ENCODE results near the gene ASIC4. TPM values are rescaled to one million over a fixed set of nuclear protein-coding genes. Genes with fewer than 3 reads are reported as not detected.

The ASIC4 gene
- total and polyA plus RNA-seq, 9 of the 15 experiments (the other 6 are each of a cell fraction or from before 2014, with no cell fraction given) = 0.07 to 19.2 (median 4.8) TPM

- no peak for TF ChIP-seq ZNF518B (CRISPR knock-in tag; IDR thresholded peaks at IDR 0.05)
- TF ChIP-seq RBFOX2 (IDR thresholded peaks at IDR 0.05; ENCODE audit: low read depth, low read length) = peak; percentile 65
- peak in 2 of 3 experiments; percentile 26 to 55 for TF ChIP-seq YY1 (IDR thresholded peaks at IDR 0.05; ENCODE audit: borderline replicate concordance in 1 of 3, control insufficient read depth in 1 of 3, extremely low read depth in 1 of 3, insufficient read depth in 3 of 3, insufficient read length in 1 of 3, insufficient replicate concordance in 2 of 3, low read depth in 1 of 3, low read length in 2 of 3)
- peak; percentile 60; the same call in 1 of the 2 replicates for TF ChIP-seq GABPB1 (CRISPR knock-in tag; IDR thresholded peaks at IDR 0.05)
- no peak for TF ChIP-seq GTF2E2 (tag; IDR thresholded peaks at IDR 0.05)
- no peak for TF ChIP-seq CBX2 (IDR thresholded peaks at IDR 0.05; ENCODE audit: insufficient read depth, low read length, poor library complexity, severe bottlenecking)
- no peak for TF ChIP-seq PRPF4 (IDR thresholded peaks at IDR 0.05; ENCODE audit: insufficient read depth, low read depth, low read length, poor library complexity, severe bottlenecking)
- TF ChIP-seq CHD4 (IDR thresholded peaks at IDR 0.05; ENCODE audit: insufficient read depth, insufficient replicate concordance, low read depth, low read length, poor library complexity, severe bottlenecking) = no peak
- peak; percentile 12; the same call in 1 of the 2 replicates for TF ChIP-seq PBX2 (CRISPR knock-in tag; IDR thresholded peaks at IDR 0.05; ENCODE audit: low read depth)
- TF ChIP-seq PBX2 (tag; conservative IDR thresholded peaks at IDR 0.05; ENCODE audit: low read depth) = no peak
- peak; percentile 46 for TF ChIP-seq DEAF1 (CRISPR knock-in tag; IDR thresholded peaks at IDR 0.05)
- peak; percentile 97 for TF ChIP-seq CTCFL (IDR thresholded peaks at IDR 0.05; ENCODE audit: borderline replicate concordance, insufficient read depth, low read depth, low read length, poor library complexity, severe bottlenecking)
- TF ChIP-seq POLR2AphosphoS5 (IDR thresholded peaks at IDR 0.05; ENCODE audit: control insufficient read depth, insufficient read depth, low read depth, low read length) = no peak
- no peak for TF ChIP-seq ZNF146 (CRISPR knock-in tag; IDR thresholded peaks at IDR 0.05; ENCODE audit: unreplicated experiment)
- no peak for TF ChIP-seq CEBPB (tag; IDR thresholded peaks at IDR 0.05)
Observed at GRCh38 chr2:219541611-219542180, 27.4 kb downstream of the ASIC4 start (continued).

Data from K562 (cell line).